C4-2B (cell line): Measurements from ENCODE around the gene NFYA.

Source experiments
- H3K27ac ChIP-seq: fragments of 450-650 bp; 2 replicates; pipeline ENCODE4 v1.5.1; 2017
- ZFX ChIP-seq: fragments of 450-650 bp; IDR thresholded peaks from 2 replicates; pipeline ENCODE4 v1.6.1; 2017
- TF ChIP-seq, protein P1 (sequence below): fragments of 450-650 bp; conservative IDR thresholded peaks from 2 replicates; pipeline ENCODE4 v1.5.1; 2017; ENCODE audit warnings: mild to moderate bottlenecking

The NFYA gene

DNA sequence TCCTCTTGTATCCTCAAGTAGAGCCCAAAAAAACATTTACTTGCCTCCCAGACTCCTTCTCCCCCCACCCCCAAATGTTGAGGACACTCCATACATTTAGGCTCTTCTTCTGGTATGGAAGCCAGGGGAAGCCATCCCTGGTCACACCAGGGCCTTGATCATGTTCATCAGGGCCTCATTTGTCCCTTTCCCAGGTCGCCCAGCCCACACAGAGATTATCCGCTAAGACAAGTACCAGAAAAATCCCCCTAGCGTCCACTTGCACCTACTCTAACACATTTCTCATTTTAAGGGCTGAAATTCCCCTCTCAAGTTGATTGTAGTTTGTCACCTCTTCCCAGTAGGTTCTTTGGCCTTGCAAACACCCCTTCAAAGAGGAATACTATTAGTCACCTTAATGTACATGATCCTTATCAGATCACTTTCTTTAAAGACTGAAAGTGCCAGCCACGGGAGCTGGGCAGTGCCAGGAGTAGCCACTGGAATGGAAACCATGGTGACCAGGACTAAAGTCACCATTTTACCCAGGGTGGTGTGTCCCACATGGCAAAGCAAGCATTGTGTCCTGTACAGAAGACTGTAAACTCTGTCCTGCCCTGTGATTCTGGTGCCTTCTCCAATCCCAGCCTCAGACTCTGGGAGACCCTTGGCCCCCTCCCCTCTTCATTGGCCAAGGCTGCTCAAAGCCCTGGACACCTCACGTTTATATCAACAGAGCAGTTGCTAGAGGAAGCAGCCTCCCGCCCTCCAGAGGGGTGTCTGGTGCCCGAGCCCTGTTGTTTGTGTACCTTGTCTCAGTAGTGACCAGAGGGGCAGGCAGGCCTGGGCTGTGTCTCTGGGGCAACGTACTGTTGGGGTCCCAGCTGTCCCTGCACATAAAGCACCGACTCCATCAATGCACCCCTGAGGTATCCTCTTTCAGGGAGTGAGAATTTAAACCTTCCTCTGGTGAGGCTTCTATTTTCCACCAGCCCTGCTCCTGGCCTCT, 24.7 kb upstream of the NFYA start:
- TF ChIP-seq ZFX: no peak
- TF ChIP-seq, protein P1, sequence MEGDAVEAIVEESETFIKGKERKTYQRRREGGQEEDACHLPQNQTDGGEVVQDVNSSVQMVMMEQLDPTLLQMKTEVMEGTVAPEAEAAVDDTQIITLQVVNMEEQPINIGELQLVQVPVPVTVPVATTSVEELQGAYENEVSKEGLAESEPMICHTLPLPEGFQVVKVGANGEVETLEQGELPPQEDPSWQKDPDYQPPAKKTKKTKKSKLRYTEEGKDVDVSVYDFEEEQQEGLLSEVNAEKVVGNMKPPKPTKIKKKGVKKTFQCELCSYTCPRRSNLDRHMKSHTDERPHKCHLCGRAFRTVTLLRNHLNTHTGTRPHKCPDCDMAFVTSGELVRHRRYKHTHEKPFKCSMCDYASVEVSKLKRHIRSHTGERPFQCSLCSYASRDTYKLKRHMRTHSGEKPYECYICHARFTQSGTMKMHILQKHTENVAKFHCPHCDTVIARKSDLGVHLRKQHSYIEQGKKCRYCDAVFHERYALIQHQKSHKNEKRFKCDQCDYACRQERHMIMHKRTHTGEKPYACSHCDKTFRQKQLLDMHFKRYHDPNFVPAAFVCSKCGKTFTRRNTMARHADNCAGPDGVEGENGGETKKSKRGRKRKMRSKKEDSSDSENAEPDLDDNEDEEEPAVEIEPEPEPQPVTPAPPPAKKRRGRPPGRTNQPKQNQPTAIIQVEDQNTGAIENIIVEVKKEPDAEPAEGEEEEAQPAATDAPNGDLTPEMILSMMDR: no peak

DNA sequence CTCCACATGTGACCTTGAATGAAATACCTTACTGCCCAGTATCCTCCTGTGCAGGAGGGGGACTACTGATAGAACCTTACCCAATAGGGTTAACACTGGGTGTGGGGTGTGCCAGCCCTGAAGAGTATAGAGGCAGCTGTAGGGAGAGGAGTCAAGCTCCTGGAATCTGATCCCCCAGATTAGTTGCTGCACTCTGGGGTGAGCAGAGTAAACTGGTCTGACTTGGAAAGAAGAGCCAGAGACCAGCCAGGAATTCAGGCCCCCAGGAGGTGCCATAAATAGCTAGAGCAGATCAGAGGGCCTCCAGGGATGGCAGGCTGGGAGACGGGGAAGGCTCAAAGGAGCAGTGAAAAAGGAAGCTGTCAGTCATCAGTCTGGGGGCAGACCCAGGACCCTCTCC, 23.3 kb upstream of the NFYA start:
- no peak overlapping the region for H3K27ac ChIP-seq
- TF ChIP-seq, protein P1: no peak
- no peak for TF ChIP-seq ZFX

More for the DNA sequence above, 24.7 kb upstream of the NFYA start:
- H3K27ac ChIP-seq: no peak overlapping the region

DNA sequence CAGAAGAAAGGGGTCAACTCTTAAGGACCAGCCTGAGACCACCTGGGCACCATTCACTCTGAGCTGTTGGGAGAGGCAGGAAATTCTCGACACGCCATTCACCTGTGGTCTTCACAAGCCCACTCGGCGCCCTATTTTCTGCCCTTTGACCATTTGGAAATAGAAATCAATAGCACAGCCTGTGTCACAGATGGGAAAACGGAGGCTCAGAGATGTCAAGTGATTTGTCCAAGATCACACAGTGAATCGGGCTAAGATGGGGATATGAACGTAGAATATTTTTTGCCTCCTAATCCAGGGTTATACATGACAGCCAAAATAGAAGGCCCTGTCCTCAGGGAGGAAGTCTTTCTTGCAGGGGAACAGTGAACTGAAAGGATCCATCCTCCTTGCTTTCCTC, 22.8 kb upstream of the NFYA start:
- no peak for TF ChIP-seq ZFX
- TF ChIP-seq, protein P1: no peak
- H3K27ac ChIP-seq: no peak overlapping the region

DNA sequence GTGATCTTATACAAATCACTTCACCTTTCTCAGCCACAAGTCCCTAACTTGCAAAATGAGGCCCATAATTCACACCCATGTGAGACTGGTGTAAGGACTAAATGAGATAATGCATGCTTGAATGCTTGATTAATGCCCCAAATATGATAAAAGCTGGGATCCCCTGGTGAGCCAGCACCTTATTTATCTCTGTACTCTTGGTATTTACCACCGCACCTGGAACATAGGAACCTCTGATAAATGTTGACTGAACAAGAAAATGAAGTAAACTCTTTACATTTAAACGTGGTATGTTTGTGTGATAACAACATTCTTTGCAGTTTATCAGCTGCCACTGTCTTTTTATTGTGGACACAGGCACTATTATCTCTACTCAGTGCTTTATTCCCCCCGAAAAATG, 22.2 kb upstream of the NFYA start:
- TF ChIP-seq, protein P1: no peak
- no peak for TF ChIP-seq ZFX
- no peak overlapping the region for H3K27ac ChIP-seq

DNA sequence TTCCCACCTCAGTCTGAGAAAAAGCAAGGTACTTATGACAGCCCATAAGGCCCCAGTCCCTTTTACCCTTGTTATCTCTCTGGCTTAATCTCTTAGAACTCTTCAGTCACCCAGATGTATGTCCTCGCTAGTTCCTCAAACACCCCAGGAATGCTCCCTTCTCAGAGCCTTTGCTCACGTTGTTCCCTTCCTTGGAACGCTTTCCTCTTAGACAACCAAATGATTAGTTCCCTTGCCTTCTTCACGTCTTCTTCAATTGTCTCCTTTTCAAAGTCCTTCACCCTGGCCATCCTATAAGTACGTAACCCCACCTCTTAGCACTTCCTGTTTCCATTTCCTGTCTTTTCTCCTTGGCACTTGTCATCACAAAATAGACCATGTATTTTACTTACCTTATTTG, 20.9 kb upstream of the NFYA start:
- no peak overlapping the region for H3K27ac ChIP-seq
- TF ChIP-seq, protein P1: no peak
- TF ChIP-seq ZFX: no peak

DNA sequence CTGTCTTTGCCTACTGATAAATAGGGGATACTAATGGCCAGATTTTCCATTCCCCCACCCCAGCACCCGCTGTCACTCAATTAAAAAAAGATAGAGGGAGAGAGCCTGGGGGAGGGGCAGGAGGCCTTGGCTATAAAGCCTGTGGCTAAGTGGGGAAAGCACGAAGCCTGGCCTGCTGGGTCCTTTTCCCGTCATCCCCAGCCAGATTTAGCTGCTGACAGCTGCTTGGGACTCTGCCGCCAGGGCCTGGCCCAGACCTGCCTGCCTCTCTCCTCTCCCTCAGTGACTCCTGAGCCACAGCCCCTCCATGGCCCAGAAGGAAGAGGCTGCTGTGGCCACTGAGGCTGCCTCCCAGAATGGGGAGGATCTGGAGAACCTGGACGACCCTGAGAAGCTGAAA, 19.7 kb upstream of the NFYA start, which contains the start of gene APOBEC2:
APOBEC2 (plus strand) TSS at position 162 of the 400 bp plus-strand sequence; CDS start at position 308, 146 bp downstream.
- TF ChIP-seq ZFX: no peak
- TF ChIP-seq, protein P1: no peak
- H3K27ac ChIP-seq: no peak within 1 kb of the TSS

DNA sequence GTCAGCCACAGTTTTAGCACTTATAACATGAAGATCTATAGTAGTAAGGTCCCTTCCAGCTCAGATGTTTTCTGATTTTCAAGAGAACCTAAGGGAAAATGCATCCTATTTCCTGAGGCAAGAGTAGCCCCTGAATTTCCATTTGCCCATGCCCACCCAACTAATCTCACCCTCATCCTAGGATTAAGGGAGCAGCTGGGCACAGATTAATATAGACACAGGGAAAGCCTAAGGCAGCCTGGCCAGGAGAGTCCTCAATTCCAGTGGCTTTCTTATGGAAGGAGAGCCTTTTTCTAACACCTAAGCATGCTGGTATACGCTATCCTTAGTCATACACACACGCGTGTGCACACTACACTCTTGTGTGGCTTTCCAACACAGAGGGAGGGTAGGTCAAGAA, 18.3 kb upstream of the NFYA start:
- no peak overlapping the region for H3K27ac ChIP-seq
- no peak for TF ChIP-seq ZFX
- TF ChIP-seq, protein P1: no peak
